Smooth muscle cell (in vitro differentiated cells): Measurements from ENCODE around the gene SLC47A1. TPM values are rescaled to one million over a fixed set of nuclear protein-coding genes. Genes with fewer than 3 reads are reported as not detected.

Experiments used
- DNase-seq: peaks from one replicate; lab custom pipeline; 2025; ENCODE audit not compliant: unreplicated experiment; lab: John Stamatoyannopoulos, UW
- H2AFZ ChIP-seq: fragments of 200-600 bp; sonication (generic); 2 replicates; pipeline ENCODE4 v1.6.0; 2016; ENCODE audit warnings: antibody characterized with exemption, low read depth, mild to moderate bottlenecking
- H3F3A ChIP-seq: fragments of 200-600 bp; sonication (generic); 2 replicates; pipeline ENCODE4 v1.6.0; 2017; ENCODE audit warnings: antibody characterized with exemption, low read depth
- H3K27ac ChIP-seq: fragments of 200-600 bp; sonication (generic); 2 replicates; pipeline ENCODE4 v1.5.1; 2016; ENCODE audit warnings: low read depth, mild to moderate bottlenecking
- H3K27me3 ChIP-seq: fragments of 200-600 bp; sonication (generic); 2 replicates; pipeline ENCODE4 v1.6.1; 2016; ENCODE audit warnings: low read depth, mild to moderate bottlenecking
- H3K36me3 ChIP-seq: fragments of 200-600 bp; sonication (generic); 2 replicates; pipeline ENCODE4 v1.5.1; 2016; ENCODE audit warnings: low read depth
- H3K4me1 ChIP-seq: fragments of 200-600 bp; sonication (generic); 2 replicates; pipeline ENCODE4 v1.5.1; 2016; ENCODE audit warnings: low read depth
- H3K4me2 ChIP-seq: fragments of 200-600 bp; sonication (generic); 2 replicates; pipeline ENCODE4 v1.6.0; 2016; ENCODE audit warnings: mild to moderate bottlenecking
- H3K4me3 ChIP-seq: fragments of 200-600 bp; sonication (generic); 2 replicates; pipeline ENCODE4 v1.5.1; 2016; ENCODE audit warnings: mild to moderate bottlenecking
- H3K79me2 ChIP-seq: fragments of 200-600 bp; sonication (generic); 2 replicates; pipeline ENCODE4 v1.6.0; 2016; ENCODE audit warnings: low read depth, mild to moderate bottlenecking
- H3K9ac ChIP-seq: fragments of 200-600 bp; sonication (generic); 2 replicates; pipeline ENCODE4 v1.6.0; 2016; ENCODE audit warnings: low read depth
- H3K9me3 ChIP-seq: fragments of 200-600 bp; sonication (generic); replicated peaks from 2 replicates; pipeline ENCODE4 v1.5.1; 2016; ENCODE audit warnings: low read depth
- H4K20me1 ChIP-seq: fragments of 200-600 bp; sonication (generic); 2 replicates; pipeline ENCODE4 v1.6.0; 2016; ENCODE audit warnings: low read depth
- CTCF ChIP-seq: fragments of 200-600 bp; sonication (generic); IDR thresholded peaks from 2 replicates; pipeline ENCODE4 v1.5.1; 2017; ENCODE audit warnings: borderline replicate concordance, mild to moderate bottlenecking, antibody characterized with exemption; ENCODE audit not compliant: insufficient read depth, poor library complexity, severe bottlenecking
- WGBS: methylation state at CpG from one replicate; pipeline ENCODE4 v1.1.7; 2016; ENCODE audit warnings: low lambda C conversion rate; 5-methylcytosine and 5-hydroxymethylcytosine counted together
- polyA plus RNA-seq: library from polyadenylated mRNA; unstranded; fragments of >200 nt; fragmentation: Nextera tagmentation; extraction: Ambion mirVana; gene quantifications from 2 replicates; pipeline ENCODE4 v1.2.1, GENCODE V29; 2016
- total RNA-seq: library from RNA; depleted of rRNA; stranded (reverse); fragments of >200 nt; gene quantifications from 2 replicates; pipeline ENCODE4 v1.2.3, GENCODE V29; 2014

Gene SLC47A1
- total and polyA plus RNA-seq, 2 experiments from 2014 or later: 2.5 TPM; not detected in 1

GRCh38 chr17:19610879-19611278 lies 77.2 kb downstream of the SLC47A1 start:
- no peak overlapping the region for H3K4me3 ChIP-seq
- H3K27me3 ChIP-seq: no peaks in the 10 kb centered on the region
- H3K27ac ChIP-seq: no peak overlapping the region
- H4K20me1 ChIP-seq: no peaks in the 10 kb centered on the region
- no peaks in the 10 kb centered on the region for H3K36me3 ChIP-seq
- DNase-seq: no peak
- peaks cover 9% of the 10 kb centered on the region for H3F3A ChIP-seq
- H2AFZ ChIP-seq: no peak overlapping the region
- TF ChIP-seq CTCF: no peak
- no peaks in the 10 kb centered on the region for H3K9me3 ChIP-seq
- no peak overlapping the region for H3K9ac ChIP-seq
- no peaks in the 10 kb centered on the region for H3K4me1 ChIP-seq
- no peak overlapping the region for H3K4me2 ChIP-seq
- 87% methylated on average over 5 of the region's 5 CpGs for WGBS
- H3K79me2 ChIP-seq: no peaks in the 10 kb centered on the region

GRCh38 chr17:19613979-19614378 lies 80.3 kb downstream of the SLC47A1 start:
- DNase-seq: no peak
- H4K20me1 ChIP-seq: no peaks in the 10 kb centered on the region
- no peak overlapping the region for H2AFZ ChIP-seq

GRCh38 chr17:19614900-19615299 lies 81.2 kb downstream of the SLC47A1 start:
- Histone ChIP-seq H3K9me3 (peaks cover 8% of the 10 kb centered on the region), H4K20me1 (no peaks in the 10 kb centered on the region), H3K4me3 (no peak overlapping the region), H3K4me2 (no peak overlapping the region), H3K27ac (no peak overlapping the region), H3F3A (peaks cover 9% of the 10 kb centered on the region), H3K79me2 (no peaks in the 10 kb centered on the region), H3K9ac (no peak overlapping the region), H2AFZ (no peak overlapping the region), H3K27me3 (no peaks in the 10 kb centered on the region), H3K4me1 (no peaks in the 10 kb centered on the region), H3K36me3 (no peaks in the 10 kb centered on the region)
- TF ChIP-seq CTCF: no peak
- WGBS: 91% methylated on average over 4 of the region's 4 CpGs
- DNase-seq: no peak

More at GRCh38 chr17:19613979-19614378, 80.3 kb downstream of the SLC47A1 start:
- no peak overlapping the region for H3K9ac ChIP-seq
- peak overlapping the region; percentile 16 for H3K4me2 ChIP-seq
- peaks cover 9% of the 10 kb centered on the region for H3F3A ChIP-seq
- no peaks in the 10 kb centered on the region for H3K79me2 ChIP-seq
- no peak overlapping the region for H3K27ac ChIP-seq
- H3K4me1 ChIP-seq: no peaks in the 10 kb centered on the region
- H3K4me3 ChIP-seq: no peak overlapping the region
- no peaks in the 10 kb centered on the region for H3K36me3 ChIP-seq
- H3K27me3 ChIP-seq: no peaks in the 10 kb centered on the region
- 87% methylated on average over 10 of the region's 10 CpGs for WGBS
- TF ChIP-seq CTCF: no peak
- H3K9me3 ChIP-seq: peaks cover 8% of the 10 kb centered on the region

- 91% methylated on average over 3 of the region's 3 CpGs for WGBS
Measured at GRCh38 chr17:19618015-19618414, 84.4 kb downstream of the SLC47A1 start.

More at GRCh38 chr17:19618015-19618414, 84.4 kb downstream of the SLC47A1 start:
- Histone ChIP-seq H3K36me3 (peaks cover 3% of the 10 kb centered on the region), H4K20me1 (no peaks in the 10 kb centered on the region), H3K9me3 (peaks cover 11% of the 10 kb centered on the region), H3K79me2 (no peaks in the 10 kb centered on the region), H3K27ac (no peak overlapping the region), H2AFZ (no peak overlapping the region), H3K4me3 (no peak overlapping the region), H3K9ac (no peak overlapping the region), H3F3A (no peaks in the 10 kb centered on the region), H3K27me3 (no peaks in the 10 kb centered on the region), H3K4me2 (no peak overlapping the region), H3K4me1 (no peaks in the 10 kb centered on the region)
- TF ChIP-seq CTCF: no peak
- no peak for DNase-seq
